ENCODE results near the gene RAB32.

The RAB32 gene

GRCh38 chr6:146601352-146601751, 57.7 kb downstream of the RAB32 start:
- Histone ChIP-seq H3K27me3 (ENCODE audit: insufficient read depth, low read length) (no peaks in the 10 kb centered on the region), H3F3A (ENCODE audit: insufficient read depth, low read length) (no peaks in the 10 kb centered on the region), H2AFZ (ENCODE audit: low read length) (no peak overlapping the region)

GRCh38 chr6:146602526-146602925, 58.9 kb downstream of the RAB32 start:
- H4K20me1 ChIP-seq (ENCODE audit: insufficient read depth, low read length) = no peaks in the 10 kb centered on the region
- H3K27me3 ChIP-seq (ENCODE audit: insufficient read depth, low read length) = no peaks in the 10 kb centered on the region
- no peaks in the 10 kb centered on the region for H3K9me2 ChIP-seq (ENCODE audit: low read depth, low read length)
- no peaks in the 10 kb centered on the region for H3K36me3 ChIP-seq (ENCODE audit: insufficient read depth, low read length)
- no peak overlapping the region for H3K4me2 ChIP-seq (ENCODE audit: low read length)
- H2AFZ ChIP-seq (ENCODE audit: low read length) = no peak overlapping the region
- no peaks in the 10 kb centered on the region for H3K79me2 ChIP-seq (ENCODE audit: insufficient read depth, low read length)
- H3K4me3 ChIP-seq (ENCODE audit: low read depth, low read length, poor library complexity, severe bottlenecking) = no peak overlapping the region
- TF ChIP-seq CTCF (IDR thresholded peaks at IDR 0.05; ENCODE audit: low read length) = no peak
- H3K9me3 ChIP-seq (ENCODE audit: low read length) = no peaks in the 10 kb centered on the region
- no peaks in the 10 kb centered on the region for H3K4me1 ChIP-seq (ENCODE audit: insufficient read depth, low read length, severe bottlenecking)
- no peak overlapping the region for H3K9ac ChIP-seq (ENCODE audit: low read length)
- no peak overlapping the region for H3K27ac ChIP-seq (ENCODE audit: low read depth, low read length, poor library complexity, severe bottlenecking)
- H3F3A ChIP-seq (ENCODE audit: insufficient read depth, low read length) = no peaks in the 10 kb centered on the region

More at GRCh38 chr6:146601352-146601751, 57.7 kb downstream of the RAB32 start:
- no peaks in the 10 kb centered on the region for H3K9me2 ChIP-seq (ENCODE audit: low read depth, low read length)
- no peaks in the 10 kb centered on the region for H3K9me3 ChIP-seq (ENCODE audit: low read length)
- H3K4me3 ChIP-seq (ENCODE audit: low read depth, low read length, poor library complexity, severe bottlenecking) = no peak overlapping the region
- H3K4me2 ChIP-seq (ENCODE audit: low read length) = no peak overlapping the region
- H3K79me2 ChIP-seq (ENCODE audit: insufficient read depth, low read length) = no peaks in the 10 kb centered on the region
- no peaks in the 10 kb centered on the region for H3K36me3 ChIP-seq (ENCODE audit: insufficient read depth, low read length)
- H3K4me1 ChIP-seq (ENCODE audit: insufficient read depth, low read length, severe bottlenecking) = no peaks in the 10 kb centered on the region
- no peak overlapping the region for H3K27ac ChIP-seq (ENCODE audit: low read depth, low read length, poor library complexity, severe bottlenecking)
- TF ChIP-seq CTCF (IDR thresholded peaks at IDR 0.05; ENCODE audit: low read length) = no peak
- no peak for TF ChIP-seq EZH2 (IDR thresholded peaks at IDR 0.05; ENCODE audit: borderline replicate concordance, low read length)
- no peak overlapping the region for H3K9ac ChIP-seq (ENCODE audit: low read length)
- no peaks in the 10 kb centered on the region for H4K20me1 ChIP-seq (ENCODE audit: insufficient read depth, low read length)

Data from OCI-LY1 (cell line).